HEK293 (cell line): ENCODE measurements around the gene ZNF768.
A peak's percentile ranks its signal among the peaks of the same experiment; 100 is the strongest.

ENCODE experiments used
- BCL11A ChIP-seq: fragments of 450-650 bp; formaldehyde crosslinking; IDR thresholded peaks from 2 replicates; pipeline ENCODE4 v1.5.1; 2016; ENCODE audit warnings: low read depth, missing biosample characterization, missing genetic modification characterization
- BCL11B ChIP-seq: fragments of 450-650 bp; formaldehyde crosslinking; IDR thresholded peaks from 2 replicates; pipeline ENCODE4 v1.5.1; 2016; ENCODE audit warnings: low read depth, missing biosample characterization, missing genetic modification characterization
- GLIS2 ChIP-seq: fragments of 450-650 bp; formaldehyde crosslinking; IDR thresholded peaks from 2 replicates; pipeline ENCODE4 v1.5.1; 2016; ENCODE audit warnings: missing biosample characterization, missing genetic modification characterization
- PRDM1 ChIP-seq: fragments of 450-650 bp; formaldehyde crosslinking; IDR thresholded peaks from 2 replicates; pipeline ENCODE4; 2016; ENCODE audit warnings: missing biosample characterization, missing genetic modification characterization
- ZNF112 ChIP-seq: fragments of 450-650 bp; formaldehyde crosslinking; IDR thresholded peaks from 2 replicates; pipeline ENCODE4 v1.5.0; 2017; ENCODE audit warnings: missing biosample characterization, missing genetic modification characterization
- ZNF121 ChIP-seq: fragments of 450-650 bp; formaldehyde crosslinking; IDR thresholded peaks from 2 replicates; pipeline ENCODE4 v1.5.1; 2016; ENCODE audit warnings: missing biosample characterization, missing genetic modification characterization
- ZNF140 ChIP-seq: fragments of 450-650 bp; formaldehyde crosslinking; IDR thresholded peaks from 2 replicates; pipeline ENCODE4 v1.5.1; 2016; ENCODE audit warnings: missing biosample characterization, missing genetic modification characterization
- ZNF341 ChIP-seq: fragments of 450-650 bp; formaldehyde crosslinking; IDR thresholded peaks from 2 replicates; pipeline ENCODE4; 2016; ENCODE audit warnings: low read depth, missing biosample characterization, missing genetic modification characterization
- ZNF350 ChIP-seq: fragments of 450-650 bp; formaldehyde crosslinking; IDR thresholded peaks from 2 replicates; pipeline ENCODE4 v1.5.0; 2017; ENCODE audit warnings: missing biosample characterization, mild to moderate bottlenecking, missing genetic modification characterization
- ZNF416 ChIP-seq: fragments of 450-650 bp; formaldehyde crosslinking; IDR thresholded peaks from 2 replicates; pipeline ENCODE4 v1.5.1; 2016; ENCODE audit warnings: missing biosample characterization, missing genetic modification characterization
- ZNF473 ChIP-seq: fragments of 450-650 bp; formaldehyde crosslinking; IDR thresholded peaks from 2 replicates; pipeline ENCODE4 v1.5.1; 2017; ENCODE audit warnings: missing biosample characterization, missing genetic modification characterization
- ZNF600 ChIP-seq: fragments of 450-650 bp; formaldehyde crosslinking; IDR thresholded peaks from 2 replicates; pipeline ENCODE4 v1.5.1; 2016; ENCODE audit warnings: missing biosample characterization, missing genetic modification characterization
- ZNF626 ChIP-seq: fragments of 450-650 bp; sonication (Bioruptor Pico); formaldehyde crosslinking; IDR thresholded peaks from 2 replicates; pipeline ENCODE4 v1.5.1; 2018; ENCODE audit warnings: missing biosample characterization, missing genetic modification characterization, inconsistent platforms
- ZNF654 ChIP-seq: fragments of 450-650 bp; formaldehyde crosslinking; IDR thresholded peaks from 2 replicates; pipeline ENCODE4 v1.5.1; 2016; ENCODE audit warnings: low read depth, missing biosample characterization, missing genetic modification characterization
- ZNF747 ChIP-seq: fragments of 450-650 bp; formaldehyde crosslinking; IDR thresholded peaks from 2 replicates; pipeline ENCODE4 v1.5.1; 2016; ENCODE audit warnings: missing biosample characterization, missing genetic modification characterization
- ZNF776 ChIP-seq: fragments of 450-650 bp; formaldehyde crosslinking; IDR thresholded peaks from 2 replicates; pipeline ENCODE4 v1.5.0; 2017; ENCODE audit warnings: missing biosample characterization, missing genetic modification characterization, borderline replicate concordance
- ZNF785 ChIP-seq: fragments of 450-650 bp; formaldehyde crosslinking; IDR thresholded peaks from 2 replicates; pipeline ENCODE4 v1.5.1; 2016; ENCODE audit warnings: missing biosample characterization, missing genetic modification characterization
- ZNF843 ChIP-seq: fragments of 450-650 bp; formaldehyde crosslinking; IDR thresholded peaks from 2 replicates; pipeline ENCODE4 v1.5.1; 2016; ENCODE audit warnings: missing biosample characterization, missing genetic modification characterization
- ZSCAN23 ChIP-seq: fragments of 450-650 bp; formaldehyde crosslinking; IDR thresholded peaks from 2 replicates; pipeline ENCODE4 v1.5.1; 2016; ENCODE audit warnings: missing biosample characterization, missing genetic modification characterization
- TF ChIP-seq, protein P1 (sequence below): fragments of 450-650 bp; formaldehyde crosslinking; IDR thresholded peaks from 2 replicates; pipeline ENCODE4 v1.5.1; 2016; ENCODE audit warnings: missing biosample characterization, missing genetic modification characterization, low read depth
- TF ChIP-seq, protein P2 (sequence below): fragments of 450-650 bp; formaldehyde crosslinking; IDR thresholded peaks from 2 replicates; pipeline ENCODE4 v1.5.1; 2016; ENCODE audit warnings: missing biosample characterization, missing genetic modification characterization
- TF ChIP-seq, protein P3 (sequence below): sonication (generic); formaldehyde crosslinking; IDR thresholded peaks from 2 replicates; pipeline ENCODE4 v1.8.1; 2022; ENCODE audit warnings: mild to moderate bottlenecking, moderate library complexity, missing genetic modification reagents
- TF ChIP-seq, protein P4 (sequence below): fragments of 450-650 bp; formaldehyde crosslinking; conservative IDR thresholded peaks from 2 replicates; pipeline ENCODE4 v1.5.1; 2016; ENCODE audit warnings: low read depth, missing biosample characterization, missing genetic modification characterization
- TF ChIP-seq, protein P5 (sequence below): fragments of 450-650 bp; formaldehyde crosslinking; IDR thresholded peaks from 2 replicates; pipeline ENCODE4 v1.5.1; 2017; ENCODE audit warnings: missing biosample characterization, missing genetic modification characterization
- TF ChIP-seq, protein P6 (sequence below): fragments of 450-650 bp; formaldehyde crosslinking; IDR thresholded peaks from 2 replicates; pipeline ENCODE4 v1.5.0; 2017; ENCODE audit warnings: missing biosample characterization, missing genetic modification characterization, borderline replicate concordance

ZNF768 gene

DNA sequence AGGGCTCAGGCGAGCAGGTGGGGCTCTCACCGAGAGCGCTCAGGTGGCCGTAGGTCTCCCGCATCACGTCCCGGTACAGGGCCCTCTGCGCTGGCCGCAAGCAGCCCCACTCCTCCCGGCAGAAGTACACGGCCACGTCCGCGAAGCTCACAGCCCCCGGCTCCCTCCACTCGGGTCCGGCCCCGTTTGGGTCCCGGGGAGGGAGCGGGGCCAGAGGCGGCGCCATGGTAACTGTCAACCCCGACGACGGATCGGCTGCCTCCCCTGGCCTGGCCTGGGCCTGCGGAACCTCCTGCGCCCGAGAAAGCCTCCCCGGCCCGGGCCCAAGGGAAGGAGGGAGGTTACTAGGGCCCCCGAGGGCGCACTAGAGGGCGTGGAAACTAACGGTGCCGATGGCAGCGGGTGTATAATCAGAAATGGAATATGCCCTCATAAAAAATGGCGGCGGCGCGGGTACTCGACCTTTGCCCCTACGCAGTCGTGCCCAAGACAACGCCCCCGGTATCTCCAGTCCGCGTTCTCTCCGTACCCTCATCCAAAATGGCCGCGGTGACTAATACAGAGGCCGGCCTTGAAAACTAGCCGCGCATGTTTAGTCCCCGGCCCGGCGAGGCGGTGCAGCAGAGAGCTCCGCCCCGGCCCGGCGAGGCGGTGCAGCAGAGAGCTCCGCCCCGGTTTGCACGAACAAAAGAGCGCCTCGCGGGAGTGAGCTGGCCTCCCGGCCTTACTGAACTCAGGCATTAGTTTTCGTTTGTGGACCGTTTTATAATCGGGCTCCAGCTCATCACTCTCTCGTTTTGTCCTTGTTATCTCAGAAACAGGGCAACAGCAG is 31.8 kb upstream of the ZNF768 start, which contains the start of gene ZNF764 (continued):
- TF ChIP-seq, protein P1, sequence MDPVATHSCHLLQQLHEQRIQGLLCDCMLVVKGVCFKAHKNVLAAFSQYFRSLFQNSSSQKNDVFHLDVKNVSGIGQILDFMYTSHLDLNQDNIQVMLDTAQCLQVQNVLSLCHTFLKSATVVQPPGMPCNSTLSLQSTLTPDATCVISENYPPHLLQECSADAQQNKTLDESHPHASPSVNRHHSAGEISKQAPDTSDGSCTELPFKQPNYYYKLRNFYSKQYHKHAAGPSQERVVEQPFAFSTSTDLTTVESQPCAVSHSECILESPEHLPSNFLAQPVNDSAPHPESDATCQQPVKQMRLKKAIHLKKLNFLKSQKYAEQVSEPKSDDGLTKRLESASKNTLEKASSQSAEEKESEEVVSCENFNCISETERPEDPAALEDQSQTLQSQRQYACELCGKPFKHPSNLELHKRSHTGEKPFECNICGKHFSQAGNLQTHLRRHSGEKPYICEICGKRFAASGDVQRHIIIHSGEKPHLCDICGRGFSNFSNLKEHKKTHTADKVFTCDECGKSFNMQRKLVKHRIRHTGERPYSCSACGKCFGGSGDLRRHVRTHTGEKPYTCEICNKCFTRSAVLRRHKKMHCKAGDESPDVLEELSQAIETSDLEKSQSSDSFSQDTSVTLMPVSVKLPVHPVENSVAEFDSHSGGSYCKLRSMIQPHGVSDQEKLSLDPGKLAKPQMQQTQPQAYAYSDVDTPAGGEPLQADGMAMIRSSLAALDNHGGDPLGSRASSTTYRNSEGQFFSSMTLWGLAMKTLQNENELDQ (tag by site-specific recombination), result no peak
- TF ChIP-seq, protein P2, sequence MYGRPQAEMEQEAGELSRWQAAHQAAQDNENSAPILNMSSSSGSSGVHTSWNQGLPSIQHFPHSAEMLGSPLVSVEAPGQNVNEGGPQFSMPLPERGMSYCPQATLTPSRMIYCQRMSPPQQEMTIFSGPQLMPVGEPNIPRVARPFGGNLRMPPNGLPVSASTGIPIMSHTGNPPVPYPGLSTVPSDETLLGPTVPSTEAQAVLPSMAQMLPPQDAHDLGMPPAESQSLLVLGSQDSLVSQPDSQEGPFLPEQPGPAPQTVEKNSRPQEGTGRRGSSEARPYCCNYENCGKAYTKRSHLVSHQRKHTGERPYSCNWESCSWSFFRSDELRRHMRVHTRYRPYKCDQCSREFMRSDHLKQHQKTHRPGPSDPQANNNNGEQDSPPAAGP, result peak; percentile 57
- no peak for TF ChIP-seq PRDM1 (tag by site-specific recombination)
- TF ChIP-seq, protein P3, sequence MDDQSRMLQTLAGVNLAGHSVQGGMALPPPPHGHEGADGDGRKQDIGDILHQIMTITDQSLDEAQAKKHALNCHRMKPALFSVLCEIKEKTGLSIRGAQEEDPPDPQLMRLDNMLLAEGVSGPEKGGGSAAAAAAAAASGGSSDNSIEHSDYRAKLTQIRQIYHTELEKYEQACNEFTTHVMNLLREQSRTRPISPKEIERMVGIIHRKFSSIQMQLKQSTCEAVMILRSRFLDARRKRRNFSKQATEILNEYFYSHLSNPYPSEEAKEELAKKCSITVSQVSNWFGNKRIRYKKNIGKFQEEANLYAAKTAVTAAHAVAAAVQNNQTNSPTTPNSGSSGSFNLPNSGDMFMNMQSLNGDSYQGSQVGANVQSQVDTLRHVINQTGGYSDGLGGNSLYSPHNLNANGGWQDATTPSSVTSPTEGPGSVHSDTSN (CRISPR knock-in tag), result no peak
- TF ChIP-seq ZNF600 (tag by site-specific recombination), result peak; percentile 48; the same call in 1 of the 2 replicates
- TF ChIP-seq ZNF843, result no peak; the same call in 1 of the 2 replicates
- TF ChIP-seq ZNF473 (tag by site-specific recombination), result no peak
- no peak for TF ChIP-seq ZNF626 (tag by site-specific recombination)
- TF ChIP-seq ZNF416 (tag by site-specific recombination), result no peak
- TF ChIP-seq BCL11B (tag by site-specific recombination), result peak; percentile 75; the same call in 1 of the 2 replicates
- peak; percentile 80 for TF ChIP-seq ZNF341 (tag by site-specific recombination)
- TF ChIP-seq ZNF654 (tag by site-specific recombination), result no peak
- no peak for TF ChIP-seq ZNF776 (tag by site-specific recombination)
- no peak for TF ChIP-seq ZNF350 (tag by site-specific recombination)
- TF ChIP-seq, protein P4, sequence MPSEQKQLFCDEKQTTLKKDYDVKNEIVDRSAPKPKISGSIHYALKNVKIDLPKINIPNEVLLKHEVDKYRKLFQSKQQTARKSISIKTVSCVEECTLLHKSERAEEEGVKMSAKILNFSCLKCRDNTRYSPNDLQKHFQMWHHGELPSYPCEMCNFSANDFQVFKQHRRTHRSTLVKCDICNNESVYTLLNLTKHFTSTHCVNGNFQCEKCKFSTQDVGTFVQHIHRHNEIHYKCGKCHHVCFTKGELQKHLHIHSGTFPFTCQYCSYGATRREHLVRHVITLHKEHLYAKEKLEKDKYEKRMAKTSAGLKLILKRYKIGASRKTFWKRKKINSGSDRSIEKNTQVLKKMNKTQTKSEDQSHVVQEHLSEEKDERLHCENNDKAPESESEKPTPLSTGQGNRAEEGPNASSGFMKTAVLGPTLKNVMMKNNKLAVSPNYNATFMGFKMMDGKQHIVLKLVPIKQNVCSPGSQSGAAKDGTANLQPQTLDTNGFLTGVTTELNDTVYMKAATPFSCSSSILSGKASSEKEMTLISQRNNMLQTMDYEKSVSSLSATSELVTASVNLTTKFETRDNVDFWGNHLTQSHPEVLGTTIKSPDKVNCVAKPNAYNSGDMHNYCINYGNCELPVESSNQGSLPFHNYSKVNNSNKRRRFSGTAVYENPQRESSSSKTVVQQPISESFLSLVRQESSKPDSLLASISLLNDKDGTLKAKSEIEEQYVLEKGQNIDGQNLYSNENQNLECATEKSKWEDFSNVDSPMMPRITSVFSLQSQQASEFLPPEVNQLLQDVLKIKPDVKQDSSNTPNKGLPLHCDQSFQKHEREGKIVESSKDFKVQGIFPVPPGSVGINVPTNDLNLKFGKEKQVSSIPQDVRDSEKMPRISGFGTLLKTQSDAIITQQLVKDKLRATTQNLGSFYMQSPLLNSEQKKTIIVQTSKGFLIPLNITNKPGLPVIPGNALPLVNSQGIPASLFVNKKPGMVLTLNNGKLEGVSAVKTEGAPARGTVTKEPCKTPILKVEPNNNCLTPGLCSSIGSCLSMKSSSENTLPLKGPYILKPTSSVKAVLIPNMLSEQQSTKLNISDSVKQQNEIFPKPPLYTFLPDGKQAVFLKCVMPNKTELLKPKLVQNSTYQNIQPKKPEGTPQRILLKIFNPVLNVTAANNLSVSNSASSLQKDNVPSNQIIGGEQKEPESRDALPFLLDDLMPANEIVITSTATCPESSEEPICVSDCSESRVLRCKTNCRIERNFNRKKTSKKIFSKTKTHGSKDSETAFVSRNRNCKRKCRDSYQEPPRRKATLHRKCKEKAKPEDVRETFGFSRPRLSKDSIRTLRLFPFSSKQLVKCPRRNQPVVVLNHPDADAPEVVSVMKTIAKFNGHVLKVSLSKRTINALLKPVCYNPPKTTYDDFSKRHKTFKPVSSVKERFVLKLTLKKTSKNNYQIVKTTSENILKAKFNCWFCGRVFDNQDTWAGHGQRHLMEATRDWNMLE, result peak; percentile 71
- TF ChIP-seq, protein P5, sequence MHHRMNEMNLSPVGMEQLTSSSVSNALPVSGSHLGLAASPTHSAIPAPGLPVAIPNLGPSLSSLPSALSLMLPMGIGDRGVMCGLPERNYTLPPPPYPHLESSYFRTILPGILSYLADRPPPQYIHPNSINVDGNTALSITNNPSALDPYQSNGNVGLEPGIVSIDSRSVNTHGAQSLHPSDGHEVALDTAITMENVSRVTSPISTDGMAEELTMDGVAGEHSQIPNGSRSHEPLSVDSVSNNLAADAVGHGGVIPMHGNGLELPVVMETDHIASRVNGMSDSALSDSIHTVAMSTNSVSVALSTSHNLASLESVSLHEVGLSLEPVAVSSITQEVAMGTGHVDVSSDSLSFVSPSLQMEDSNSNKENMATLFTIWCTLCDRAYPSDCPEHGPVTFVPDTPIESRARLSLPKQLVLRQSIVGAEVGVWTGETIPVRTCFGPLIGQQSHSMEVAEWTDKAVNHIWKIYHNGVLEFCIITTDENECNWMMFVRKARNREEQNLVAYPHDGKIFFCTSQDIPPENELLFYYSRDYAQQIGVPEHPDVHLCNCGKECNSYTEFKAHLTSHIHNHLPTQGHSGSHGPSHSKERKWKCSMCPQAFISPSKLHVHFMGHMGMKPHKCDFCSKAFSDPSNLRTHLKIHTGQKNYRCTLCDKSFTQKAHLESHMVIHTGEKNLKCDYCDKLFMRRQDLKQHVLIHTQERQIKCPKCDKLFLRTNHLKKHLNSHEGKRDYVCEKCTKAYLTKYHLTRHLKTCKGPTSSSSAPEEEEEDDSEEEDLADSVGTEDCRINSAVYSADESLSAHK (tag by site-specific recombination), result peak; percentile 56
- TF ChIP-seq ZNF785 (tag by site-specific recombination), result no peak
- TF ChIP-seq GLIS2 (tag by site-specific recombination), result peak; percentile 91
- no peak for TF ChIP-seq ZNF140
- TF ChIP-seq BCL11A (tag by site-specific recombination), result peak; percentile 69; the same call in 1 of the 2 replicates
- no peak for TF ChIP-seq ZNF747 (tag by site-specific recombination)
- no peak for TF ChIP-seq ZNF121 (tag by site-specific recombination)
- TF ChIP-seq, protein P6, sequence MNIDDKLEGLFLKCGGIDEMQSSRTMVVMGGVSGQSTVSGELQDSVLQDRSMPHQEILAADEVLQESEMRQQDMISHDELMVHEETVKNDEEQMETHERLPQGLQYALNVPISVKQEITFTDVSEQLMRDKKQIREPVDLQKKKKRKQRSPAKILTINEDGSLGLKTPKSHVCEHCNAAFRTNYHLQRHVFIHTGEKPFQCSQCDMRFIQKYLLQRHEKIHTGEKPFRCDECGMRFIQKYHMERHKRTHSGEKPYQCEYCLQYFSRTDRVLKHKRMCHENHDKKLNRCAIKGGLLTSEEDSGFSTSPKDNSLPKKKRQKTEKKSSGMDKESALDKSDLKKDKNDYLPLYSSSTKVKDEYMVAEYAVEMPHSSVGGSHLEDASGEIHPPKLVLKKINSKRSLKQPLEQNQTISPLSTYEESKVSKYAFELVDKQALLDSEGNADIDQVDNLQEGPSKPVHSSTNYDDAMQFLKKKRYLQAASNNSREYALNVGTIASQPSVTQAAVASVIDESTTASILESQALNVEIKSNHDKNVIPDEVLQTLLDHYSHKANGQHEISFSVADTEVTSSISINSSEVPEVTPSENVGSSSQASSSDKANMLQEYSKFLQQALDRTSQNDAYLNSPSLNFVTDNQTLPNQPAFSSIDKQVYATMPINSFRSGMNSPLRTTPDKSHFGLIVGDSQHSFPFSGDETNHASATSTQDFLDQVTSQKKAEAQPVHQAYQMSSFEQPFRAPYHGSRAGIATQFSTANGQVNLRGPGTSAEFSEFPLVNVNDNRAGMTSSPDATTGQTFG (tag by site-specific recombination), result no peak
- no peak for TF ChIP-seq ZNF112 (tag by site-specific recombination)
- no peak; the same call in 1 of the 2 replicates for TF ChIP-seq ZSCAN23
